Caco-2 (cell line): ENCODE data around the gene ZRANB3. TPM values are rescaled to one million over a fixed set of nuclear protein-coding genes. Genes with fewer than 3 reads are reported as not detected.
"Not testable (repeated sequence)": the region's sequence is repeated elsewhere in the genome, so short reads cannot be mapped to it uniquely, and the experiment has no call there.

Experiments used
- BruUV-seq: library from RNA; stranded (reverse); fragments of 400-500 nt; replicated peaks from 2 replicates; lab custom pipeline; 2021; lab: Mats Ljungman, UMichigan
- CTCF ChIA-PET: fragments of 300-600 bp; sonication (Branson Sonifier 250); formaldehyde crosslinking; loops from one replicate; lab custom pipeline; 2022; ENCODE audit warnings: antibody characterized with exemption; lab: Charles Lee
- POLR2A ChIA-PET: fragments of 300-600 bp; sonication (Branson Sonifier 250); formaldehyde crosslinking; loops from one replicate; lab custom pipeline; 2022; ENCODE audit warnings: antibody characterized with exemption; lab: Charles Lee
- DNase-seq, 2 experiments: peaks; one replicate each; pipeline versions ENCODE4 v3.0.0 to v3.0.0-alpha.2; 2020 to 2022
- H3K27me3 ChIP-seq: replicated peaks from 2 replicates; pipeline ENCODE4 v1.6.0; 2011; ENCODE audit warnings: low read length; ENCODE audit not compliant: control insufficient read depth, insufficient read depth
- H3K36me3 ChIP-seq: 2 replicates; pipeline ENCODE4 v1.5.1; 2011; ENCODE audit warnings: low read length; ENCODE audit not compliant: control insufficient read depth, insufficient read depth
- H3K4me1 ChIP-seq: fragments of 250-450 bp; sonication (Bioruptor Pico); 2 replicates; pipeline ENCODE4 v1.5.1; 2020; ENCODE audit warnings: mild to moderate bottlenecking
- H3K4me3 ChIP-seq: 2 replicates; pipeline ENCODE4 v1.5.1; 2011; ENCODE audit warnings: low read depth, mild to moderate bottlenecking, control low read depth, low read length
- H3K9me3 ChIP-seq: fragments of 250-450 bp; sonication (Bioruptor Pico); 2 replicates; pipeline ENCODE4 v1.5.1; 2020; ENCODE audit warnings: mild to moderate bottlenecking, moderate library complexity
- H3K27ac Mint-ChIP-seq: one replicate; pipeline ENCODE4 v1.8.0; 2022; ENCODE audit warnings: mixed read lengths; ENCODE audit not compliant: unreplicated experiment
- H3K27me3 Mint-ChIP-seq: one replicate; pipeline ENCODE4 v1.8.0; 2022; ENCODE audit warnings: mixed read lengths; ENCODE audit not compliant: insufficient read depth, unreplicated experiment
- H3K36me3 Mint-ChIP-seq: one replicate; pipeline ENCODE4 v1.8.0; 2022; ENCODE audit warnings: mild to moderate bottlenecking, mixed read lengths; ENCODE audit not compliant: insufficient read depth, unreplicated experiment
- H3K4me1 Mint-ChIP-seq: one replicate; pipeline ENCODE4 v1.8.0; 2022; ENCODE audit warnings: low read depth, mixed read lengths; ENCODE audit not compliant: unreplicated experiment
- H3K4me3 Mint-ChIP-seq: one replicate; pipeline ENCODE4 v1.8.0; 2022; ENCODE audit warnings: mild to moderate bottlenecking, moderate library complexity, mixed read lengths; ENCODE audit not compliant: unreplicated experiment
- H3K9me3 Mint-ChIP-seq: one replicate; pipeline ENCODE4 v1.8.0; 2022; ENCODE audit warnings: mixed read lengths; ENCODE audit not compliant: unreplicated experiment
- intact Hi-C: fragments of 100-400 bp; cut with micrococcal nuclease; formaldehyde crosslinking; loops from one replicate; pipeline ENCODE4 v1.10.0; 2022; ENCODE audit not compliant: unreplicated experiment
- total RNA-seq: library from RNA; stranded (reverse); gene quantifications from 2 replicates; pipeline ENCODE4 v1.2.3, GENCODE V29; 2022
- TF ChIP-seq, protein P1 (sequence below), 2 experiments: fragments of 200-600 bp in 1 of 2; IDR thresholded peaks; 1 replicate in 1 of 2; 2 replicates in 1 of 2; pipeline versions ENCODE4 v1.5.1 to v1.8.0; 2011 to 2022; ENCODE audit warnings: antibody characterized with exemption in 1 of 2, control low read depth in 1 of 2, inconsistent platforms in 1 of 2, low read depth in 1 of 2, low read length in 1 of 2, mild to moderate bottlenecking in 1 of 2, moderate library complexity in 1 of 2; ENCODE audit not compliant: insufficient read depth in 1 of 2, severe bottlenecking in 1 of 2, unreplicated experiment in 1 of 2

ZRANB3 gene
- total RNA-seq, 1 experiment from 2014 or later = 17.0 TPM

- Histone ChIP-seq H3K36me3 (no peaks in the 10 kb centered on the region; the same call in 1 of the 2 replicates), H3K27me3 (no peaks in the 10 kb centered on the region), H3K4me3 (no peak overlapping the region), H3K9me3 (no peaks in the 10 kb centered on the region), H3K4me1 (no peaks in the 10 kb centered on the region)
- H3K27ac Mint-ChIP-seq = no peak overlapping the region
- peaks cover 36% of the 10 kb centered on the region for H3K9me3 Mint-ChIP-seq
- CTCF ChIA-PET = no interaction called here
- POLR2A ChIA-PET = no interaction called here
- H3K4me1 Mint-ChIP-seq = no peaks in the 10 kb centered on the region
- DNase-seq = no peak
- intact Hi-C loops = no loop called here
- no peak overlapping the region for H3K4me3 Mint-ChIP-seq
- BruUV-seq = no TSS peak
- peaks cover 6% of the 10 kb centered on the region for H3K36me3 Mint-ChIP-seq
- TF ChIP-seq, protein P1, sequence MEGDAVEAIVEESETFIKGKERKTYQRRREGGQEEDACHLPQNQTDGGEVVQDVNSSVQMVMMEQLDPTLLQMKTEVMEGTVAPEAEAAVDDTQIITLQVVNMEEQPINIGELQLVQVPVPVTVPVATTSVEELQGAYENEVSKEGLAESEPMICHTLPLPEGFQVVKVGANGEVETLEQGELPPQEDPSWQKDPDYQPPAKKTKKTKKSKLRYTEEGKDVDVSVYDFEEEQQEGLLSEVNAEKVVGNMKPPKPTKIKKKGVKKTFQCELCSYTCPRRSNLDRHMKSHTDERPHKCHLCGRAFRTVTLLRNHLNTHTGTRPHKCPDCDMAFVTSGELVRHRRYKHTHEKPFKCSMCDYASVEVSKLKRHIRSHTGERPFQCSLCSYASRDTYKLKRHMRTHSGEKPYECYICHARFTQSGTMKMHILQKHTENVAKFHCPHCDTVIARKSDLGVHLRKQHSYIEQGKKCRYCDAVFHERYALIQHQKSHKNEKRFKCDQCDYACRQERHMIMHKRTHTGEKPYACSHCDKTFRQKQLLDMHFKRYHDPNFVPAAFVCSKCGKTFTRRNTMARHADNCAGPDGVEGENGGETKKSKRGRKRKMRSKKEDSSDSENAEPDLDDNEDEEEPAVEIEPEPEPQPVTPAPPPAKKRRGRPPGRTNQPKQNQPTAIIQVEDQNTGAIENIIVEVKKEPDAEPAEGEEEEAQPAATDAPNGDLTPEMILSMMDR (IDR thresholded peaks at IDR 0.05; ENCODE audit: insufficient read depth in 1 of 2, low read depth in 1 of 2, low read length in 1 of 2, severe bottlenecking in 1 of 2, unreplicated experiment in 1 of 2) = no peak
- H3K27me3 Mint-ChIP-seq = no peaks in the 10 kb centered on the region
Measured at GRCh38 chr2:135299165-135299564, 231.9 kb downstream of the ZRANB3 start.

DNA sequence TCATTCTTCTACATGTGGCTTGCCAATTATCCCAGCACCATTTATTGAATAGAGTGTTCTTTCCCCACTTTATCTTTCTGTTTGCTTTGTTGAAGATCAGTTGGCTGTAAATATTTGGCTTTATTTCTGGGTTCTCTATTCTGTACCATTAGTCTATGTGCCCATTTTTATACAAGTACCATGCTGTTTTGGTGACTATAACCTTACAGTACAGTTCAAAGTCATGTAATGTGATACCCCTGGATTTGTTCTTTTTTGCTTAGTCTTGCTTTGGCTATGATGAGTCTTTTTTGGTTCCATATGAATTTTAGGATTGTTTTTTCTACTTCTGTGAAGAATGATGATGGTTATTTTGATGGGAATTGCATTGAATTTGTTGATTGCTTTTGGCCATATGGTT is 243.9 kb downstream of the ZRANB3 start:
- intact Hi-C loops, H3K36me3 ChIP-seq, POLR2A ChIA-PET, H3K4me3 ChIP-seq, CTCF ChIA-PET, H3K4me1 Mint-ChIP-seq, H3K27ac Mint-ChIP-seq, BruUV-seq, H3K4me1 ChIP-seq, H3K4me3 Mint-ChIP-seq, H3K27me3 ChIP-seq, H3K9me3 ChIP-seq, DNase-seq, H3K36me3 Mint-ChIP-seq, H3K27me3 Mint-ChIP-seq: not testable (repeated sequence)
- H3K9me3 Mint-ChIP-seq = peaks cover 16% of the 10 kb centered on the region

DNA sequence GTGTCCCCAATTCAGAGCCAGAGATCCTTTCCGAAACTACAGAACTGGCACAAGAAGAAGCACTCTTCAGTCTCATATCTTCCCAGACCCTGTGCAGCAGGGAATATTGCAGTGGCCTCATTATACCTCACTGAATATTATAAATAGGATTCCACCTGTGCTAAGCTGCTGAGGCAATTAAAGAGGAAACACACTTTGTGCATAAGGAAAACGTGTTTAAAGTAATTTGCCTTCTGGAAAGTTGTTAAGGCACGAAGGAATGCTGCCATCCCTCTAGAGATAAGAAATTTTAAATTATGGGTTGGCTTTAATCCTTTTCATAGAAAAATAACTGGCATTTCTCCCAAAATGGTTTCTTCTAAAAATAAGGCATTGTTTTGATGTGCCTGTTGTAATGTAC is 245.6 kb downstream of the ZRANB3 start:
- no peak overlapping the region for H3K4me3 Mint-ChIP-seq
- BruUV-seq = no TSS peak
- H3K4me3 ChIP-seq = no peak overlapping the region
- CTCF ChIA-PET = no interaction called here
- DNase-seq = no peak
- no peaks in the 10 kb centered on the region for H3K36me3 Mint-ChIP-seq
- no peaks in the 10 kb centered on the region for H3K9me3 ChIP-seq
- intact Hi-C loops = no loop called here
- H3K36me3 ChIP-seq = no peaks in the 10 kb centered on the region
- no peaks in the 10 kb centered on the region for H3K27me3 Mint-ChIP-seq
- POLR2A ChIA-PET = no interaction called here
- H3K4me1 ChIP-seq = no peaks in the 10 kb centered on the region
- no peaks in the 10 kb centered on the region for H3K27me3 ChIP-seq
- peaks cover 16% of the 10 kb centered on the region for H3K9me3 Mint-ChIP-seq
- TF ChIP-seq, protein P1 (IDR thresholded peaks at IDR 0.05; ENCODE audit: insufficient read depth in 1 of 2, low read depth in 1 of 2, low read length in 1 of 2, severe bottlenecking in 1 of 2, unreplicated experiment in 1 of 2) = no peak
- H3K27ac Mint-ChIP-seq = no peak overlapping the region
- H3K4me1 Mint-ChIP-seq = no peaks in the 10 kb centered on the region

GRCh38 chr2:135281379-135281778 is 249.6 kb downstream of the ZRANB3 start:
- TF ChIP-seq, protein P1 (IDR thresholded peaks at IDR 0.05; ENCODE audit: insufficient read depth in 1 of 2, low read depth in 1 of 2, low read length in 1 of 2, severe bottlenecking in 1 of 2, unreplicated experiment in 1 of 2) = no peak
- POLR2A ChIA-PET = interaction anchor here (0.5 kb wide), 1 partner anchor 103 kb away, joined by 7 read pairs; no protein-coding TSS in a partner anchor
- H3K4me3 ChIP-seq = no peak overlapping the region
- no peaks in the 10 kb centered on the region for H3K9me3 ChIP-seq
- CTCF ChIA-PET = no interaction called here
- no TSS peak for BruUV-seq
- no peaks in the 10 kb centered on the region for H3K27me3 ChIP-seq
- no peaks in the 10 kb centered on the region for H3K36me3 ChIP-seq
- no peaks in the 10 kb centered on the region for H3K9me3 Mint-ChIP-seq
- intact Hi-C loops = no loop called here
- H3K4me1 ChIP-seq = peaks cover 10% of the 10 kb centered on the region
- no peak for DNase-seq
- no peaks in the 10 kb centered on the region for H3K27me3 Mint-ChIP-seq
- no peak overlapping the region for H3K4me3 Mint-ChIP-seq
- H3K4me1 Mint-ChIP-seq = peaks cover 8% of the 10 kb centered on the region
- no peak overlapping the region for H3K27ac Mint-ChIP-seq
- H3K36me3 Mint-ChIP-seq = no peaks in the 10 kb centered on the region
